NOMO-1 treated with DMSO at 0.1 percent for 48 hours (cell line): Measurements from ENCODE around the gene TIMMDC1.

Source experiments
- DNase-seq: peaks from one replicate; lab custom pipeline; 2025; ENCODE audit not compliant: unreplicated experiment; lab: John Stamatoyannopoulos, UW

The TIMMDC1 gene

GRCh38 chr3:119498186-119499011, at the start of gene TIMMDC1:
Gene TIMMDC1 (plus strand): TSS chr3:119498547. CDS start chr3:119498734, 187 bp downstream.
- peak; percentile 96 for DNase-seq

GRCh38 chr3:119453822-119454221, 44.5 kb upstream of the TIMMDC1 start:
- no peak for DNase-seq

GRCh38 chr3:119456469-119456868, 41.9 kb upstream of the TIMMDC1 start:
- DNase-seq, result no peak

GRCh38 chr3:119457246-119457645, 41.1 kb upstream of the TIMMDC1 start:
- DNase-seq, result peak; percentile 88

GRCh38 chr3:119463171-119464169, 34.9 kb upstream of the TIMMDC1 start, which contains the start of gene TMEM39A:
Gene TMEM39A (minus strand): TSS chr3:119463615. CDS start chr3:119462074, 1,541 bp downstream.
- DNase-seq, result peak; percentile 96

GRCh38 chr3:119468041-119468440, 30.3 kb upstream of the TIMMDC1 start:
- peak; percentile 60 for DNase-seq

- DNase-seq, result no peak
Observed at GRCh38 chr3:119469418-119470189, 28.7 kb upstream of the TIMMDC1 start.

GRCh38 chr3:119470866-119471265, 27.5 kb upstream of the TIMMDC1 start:
- no peak for DNase-seq

- no peak for DNase-seq
Observed at GRCh38 chr3:119481079-119481478, 17.3 kb upstream of the TIMMDC1 start.

- no peak for DNase-seq
Observed at GRCh38 chr3:119483101-119483500, 15.2 kb upstream of the TIMMDC1 start.

- no peak for DNase-seq
Observed at GRCh38 chr3:119485563-119485962, 12.8 kb upstream of the TIMMDC1 start.

- DNase-seq, result no peak
Observed at GRCh38 chr3:119490153-119490552, 8.2 kb upstream of the TIMMDC1 start.

GRCh38 chr3:119492128-119492527, 6.2 kb upstream of the TIMMDC1 start:
- no peak for DNase-seq

GRCh38 chr3:119492810-119493209, 5.5 kb upstream of the TIMMDC1 start:
- DNase-seq, result no peak

- DNase-seq, result no peak
Observed at GRCh38 chr3:119494597-119494996, 3.8 kb upstream of the TIMMDC1 start.

- DNase-seq, result no peak
Observed at GRCh38 chr3:119497820-119498185, 544 bp upstream of the TIMMDC1 start.

- no peak for DNase-seq
Observed at GRCh38 chr3:119500265-119500664, 1.9 kb downstream of the TIMMDC1 start.

GRCh38 chr3:119500901-119501300, 2.6 kb downstream of the TIMMDC1 start:
- no peak for DNase-seq

- DNase-seq, result no peak
Observed at GRCh38 chr3:119506631-119507030, 8.3 kb downstream of the TIMMDC1 start.

- DNase-seq, result no peak
Observed at GRCh38 chr3:119507404-119507803, 9.1 kb downstream of the TIMMDC1 start.
